ENCODE data around the gene IL10RB.

Gene IL10RB

DNA sequence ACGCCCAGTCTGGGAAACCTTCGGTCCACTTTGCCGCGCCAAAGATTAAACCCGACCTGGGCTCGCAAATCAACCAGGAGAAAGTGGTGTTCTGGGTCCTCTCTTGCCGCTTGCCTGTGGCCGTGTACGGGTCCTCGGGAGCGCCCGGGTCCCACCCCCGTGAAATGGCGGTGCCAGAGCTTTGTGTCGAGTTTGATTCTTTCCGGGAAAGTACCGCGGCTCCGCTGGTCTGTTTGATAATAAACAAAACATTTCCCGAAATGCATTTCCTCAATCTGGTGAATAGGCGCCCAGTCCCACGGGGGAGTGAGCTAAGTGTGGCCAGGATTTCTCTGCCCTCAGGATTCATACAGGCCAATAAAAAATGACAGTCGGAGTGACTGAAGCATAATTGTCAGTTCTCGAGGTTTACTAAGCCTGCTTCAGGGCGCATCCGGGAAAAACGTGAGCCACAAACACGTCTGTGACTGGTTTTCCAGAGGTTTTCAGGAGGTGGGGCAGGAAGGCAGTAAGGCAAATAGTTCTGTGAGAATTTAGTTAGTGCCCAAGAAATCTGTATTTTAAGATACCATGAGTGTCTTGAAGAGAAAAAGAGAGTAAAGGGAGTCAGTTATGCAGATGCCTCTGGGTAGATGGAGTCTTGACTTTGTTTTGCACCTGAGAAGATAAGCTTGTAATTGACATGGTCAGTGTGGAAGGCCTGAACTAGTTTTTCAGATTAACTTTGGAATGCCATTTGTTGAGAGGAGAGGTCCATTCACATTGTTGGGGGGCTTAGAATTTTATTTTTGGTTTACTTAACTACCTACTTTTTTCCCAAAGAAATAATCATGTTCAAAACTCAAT, 59.3 kb downstream of the IL10RB start:
- in situ Hi-C loops (cut with HindIII; ENCODE audit: low sequenced_read_pairs): no loop called here

DNA sequence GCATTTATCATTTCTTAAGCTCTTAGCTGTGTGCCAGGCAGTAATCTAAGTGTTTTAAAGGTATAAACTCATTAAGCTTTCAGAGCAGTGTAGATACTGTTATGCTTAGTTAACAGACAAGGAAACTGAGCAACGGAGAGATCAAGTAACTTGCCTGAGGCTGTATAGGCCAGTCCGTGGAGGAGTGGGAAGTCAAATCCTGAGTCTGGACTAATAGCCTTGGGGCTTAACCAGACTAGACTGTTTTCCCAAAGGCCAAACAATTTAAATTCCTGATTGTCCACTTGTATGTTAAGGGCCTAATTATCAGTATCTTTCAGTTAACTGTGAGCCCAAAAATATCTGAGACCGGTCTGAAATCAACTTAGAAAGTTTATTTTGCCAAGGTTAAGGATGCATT, 61.2 kb downstream of the IL10RB start:
- in situ Hi-C loops (cut with HindIII; ENCODE audit: low sequenced_read_pairs): no loop called here

DNA sequence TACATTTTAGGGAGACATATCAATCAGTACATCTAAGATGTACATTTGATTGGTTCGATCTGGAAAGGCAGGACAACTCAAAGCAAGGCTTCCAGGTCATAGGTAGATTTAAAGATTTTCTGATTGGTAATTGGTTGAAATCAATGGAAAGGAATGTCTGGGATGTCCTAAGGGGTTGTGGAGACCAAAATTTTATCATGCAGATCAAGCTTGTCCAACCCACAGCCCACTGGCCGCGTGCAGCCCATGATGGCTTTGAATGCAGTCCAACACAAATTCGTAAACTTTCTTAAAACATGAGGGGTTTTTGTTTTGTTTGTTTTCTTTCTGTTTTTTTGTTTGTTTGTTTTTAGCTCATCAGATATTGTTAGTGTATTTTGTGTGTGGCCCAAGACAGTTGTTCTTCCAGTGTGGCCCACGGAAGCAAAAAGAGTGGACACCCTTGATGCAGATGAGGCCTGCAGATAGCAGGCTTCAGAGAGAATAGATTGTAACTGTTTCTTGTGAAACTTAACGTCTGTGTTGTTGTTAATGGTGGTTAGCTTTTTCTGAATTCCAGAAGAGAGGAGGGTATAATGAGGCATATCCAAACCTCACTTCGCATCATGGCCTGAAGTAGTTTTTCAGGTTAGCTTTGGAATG, 61.7 kb downstream of the IL10RB start:
- in situ Hi-C loops (cut with HindIII; ENCODE audit: low sequenced_read_pairs): no loop called here

DNA sequence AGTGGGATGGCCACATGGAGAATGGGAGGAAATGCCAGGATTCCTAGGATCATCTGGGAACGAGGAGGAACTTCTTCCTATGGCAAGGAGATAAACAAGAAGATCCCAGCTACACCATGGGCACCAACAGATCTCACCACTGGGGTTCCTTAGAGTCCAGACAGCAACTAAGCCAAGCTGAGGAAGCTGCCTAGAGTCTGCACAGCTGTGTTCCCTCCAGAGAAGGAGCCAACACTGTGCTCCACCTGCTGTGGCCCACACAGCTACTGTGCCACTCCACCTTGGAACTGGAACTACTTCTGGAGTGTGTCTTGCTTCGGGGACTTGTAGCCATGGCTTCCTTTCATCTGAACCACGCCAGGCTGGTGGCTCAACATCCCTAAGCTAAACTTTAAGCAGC, 64.6 kb downstream of the IL10RB start:
- in situ Hi-C loops (cut with HindIII; ENCODE audit: low sequenced_read_pairs): no loop called here

DNA sequence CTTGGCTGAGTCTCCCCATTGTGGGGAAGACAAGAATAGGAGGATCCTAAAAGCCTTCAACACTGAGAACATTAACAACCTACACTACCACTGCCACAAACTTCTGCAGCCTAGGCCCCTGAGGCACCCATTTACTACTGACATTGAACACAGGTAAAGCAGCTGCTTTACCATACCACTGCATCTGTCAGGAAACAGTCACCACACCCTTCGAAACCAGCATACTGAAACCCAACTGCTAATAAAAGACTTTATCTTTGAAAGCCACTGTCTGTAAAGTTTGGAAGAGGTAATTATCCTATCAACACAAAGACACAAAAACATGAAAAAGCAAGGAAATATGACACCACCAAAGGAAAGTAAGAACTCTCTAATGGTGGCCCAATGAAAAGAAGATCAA, 66.0 kb downstream of the IL10RB start:
- in situ Hi-C loops (cut with HindIII; ENCODE audit: low sequenced_read_pairs): no loop called here

DNA sequence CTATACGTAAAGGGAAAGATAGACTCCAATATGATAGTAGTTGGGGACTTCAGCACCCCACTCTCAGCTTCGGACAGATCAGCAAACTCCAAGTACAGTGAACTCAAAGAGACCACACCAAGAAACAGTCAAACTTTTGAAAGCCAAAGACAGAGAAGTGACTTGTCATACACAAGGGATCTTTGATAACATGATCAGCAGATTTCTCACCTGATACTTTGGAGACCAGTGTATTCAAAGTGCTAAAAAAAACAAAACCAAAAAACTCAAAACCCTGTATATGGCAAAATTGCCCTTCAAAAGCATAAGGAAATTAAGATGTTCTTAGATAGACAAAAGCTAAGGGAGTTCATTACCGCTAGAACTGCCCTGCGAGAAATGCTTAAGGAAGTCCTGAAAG, 68.0 kb downstream of the IL10RB start:
- in situ Hi-C loops (cut with HindIII; ENCODE audit: low sequenced_read_pairs): no loop called here

DNA sequence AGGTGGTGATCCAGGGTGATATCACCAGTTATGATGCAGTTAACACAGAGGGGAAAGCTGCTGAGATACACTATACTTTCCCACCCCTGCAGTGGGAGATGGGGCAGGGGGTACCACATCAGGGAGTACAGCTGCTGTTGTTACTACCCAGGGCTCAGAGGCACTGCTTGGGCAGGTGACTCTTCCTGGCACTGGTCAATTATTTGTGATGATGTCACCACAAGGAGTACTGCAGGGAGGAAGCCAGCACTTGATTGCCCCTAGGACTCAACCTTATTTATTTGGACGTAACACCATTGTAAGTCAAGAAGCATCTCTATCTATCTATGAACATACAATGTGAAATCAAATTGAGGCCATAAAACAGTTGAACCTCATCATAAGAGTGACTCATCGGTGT, 68.7 kb downstream of the IL10RB start:
- in situ Hi-C loops (cut with HindIII; ENCODE audit: low sequenced_read_pairs): no loop called here

DNA sequence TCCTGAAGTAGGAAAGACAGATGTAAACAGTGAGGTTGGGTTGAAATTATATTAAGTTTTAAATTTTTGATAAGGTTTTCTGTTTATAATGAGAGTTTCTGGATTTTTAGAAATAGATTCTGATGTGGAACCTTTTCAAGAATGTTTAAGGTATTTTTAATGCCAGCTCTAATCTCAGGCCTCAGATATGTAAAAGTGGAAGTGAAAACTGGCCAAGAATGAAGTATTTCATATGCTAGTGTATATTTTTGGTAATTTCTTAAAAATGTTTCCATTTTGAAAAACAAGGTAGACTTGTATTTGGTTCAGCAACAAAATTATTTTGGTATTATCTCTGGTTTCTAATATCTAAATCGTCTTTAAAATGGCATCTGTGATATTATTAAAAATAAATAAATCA, 73.0 kb downstream of the IL10RB start:
- in situ Hi-C loops (cut with HindIII; ENCODE audit: low sequenced_read_pairs): no loop called here

DNA sequence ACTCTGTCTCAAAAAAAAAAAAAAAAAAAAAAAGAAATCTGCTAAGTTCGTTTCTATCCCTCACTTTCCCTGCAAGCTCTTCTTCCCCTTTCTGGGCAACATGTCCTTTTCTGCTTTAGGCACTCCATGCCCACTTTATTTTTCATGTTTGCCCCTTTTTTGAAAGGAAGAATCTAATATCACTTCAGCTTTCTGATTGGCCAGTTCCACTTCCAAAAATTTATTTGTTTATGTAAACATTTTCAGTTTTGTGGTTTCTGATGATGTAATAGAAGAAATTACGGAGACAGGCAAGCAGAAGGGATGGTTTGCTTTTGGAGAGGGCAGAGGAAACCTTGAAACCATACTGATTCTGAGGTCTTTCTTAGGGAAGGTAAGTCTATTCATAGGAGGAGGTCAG, 73.8 kb downstream of the IL10RB start:
- in situ Hi-C loops (cut with HindIII; ENCODE audit: low sequenced_read_pairs): loop anchor here (10.0 kb wide), 1 partner anchor 145 kb away; no protein-coding TSS in a partner anchor

DNA sequence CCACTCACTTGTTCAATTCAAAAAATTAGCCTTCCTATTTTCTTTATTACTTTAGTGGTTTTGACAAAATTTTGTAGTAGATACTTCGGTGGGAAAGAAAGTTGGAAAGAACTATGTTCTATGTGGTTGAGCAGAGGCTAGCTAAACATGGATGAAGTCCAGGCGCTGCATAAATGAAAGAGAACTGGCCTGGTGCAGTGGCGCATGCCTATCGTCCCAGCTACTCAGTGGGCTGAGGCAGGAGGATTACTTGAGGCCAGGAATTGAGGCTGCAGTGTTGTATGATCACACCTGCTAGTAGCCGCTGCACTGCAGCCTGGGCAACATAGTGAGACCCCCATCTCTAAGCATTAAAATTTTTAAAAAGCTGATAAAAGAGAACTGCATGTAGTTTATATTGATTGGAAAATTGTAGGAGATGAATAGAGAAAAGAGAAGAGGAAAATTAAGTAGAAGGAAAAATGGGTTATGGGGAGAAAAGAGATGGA, 79.6 kb downstream of the IL10RB start:
- in situ Hi-C loops (cut with HindIII; ENCODE audit: low sequenced_read_pairs): loop anchor here (5.0 to 10.0 kb wide), 2 partner anchors 33 to 151 kb away; no protein-coding TSS in a partner anchor
